NB4 (cell line): ENCODE results near the gene SLC17A7.

ENCODE experiments used
- DNase-seq: peaks from one replicate; pipeline ENCODE4 v3.0.0; 2010; ENCODE audit warnings: low read depth
- H3K4me3 ChIP-seq: one replicate; pipeline ENCODE4 v1.5.1; 2011; ENCODE audit warnings: mild to moderate bottlenecking, low read depth, low read length, moderate library complexity
- CTCF ChIP-seq: IDR thresholded peaks from one replicate; pipeline ENCODE4 v1.5.1; 2012; ENCODE audit warnings: low read depth, low read length
- MAX ChIP-seq: IDR thresholded peaks from 2 replicates; pipeline ENCODE4 v1.6.1; 2011; ENCODE audit warnings: low read depth, low read length
- MYC ChIP-seq: IDR thresholded peaks from 2 replicates; pipeline ENCODE4 v1.6.1; 2011; ENCODE audit warnings: low read depth, low read length
- POLR2A ChIP-seq: IDR thresholded peaks from 2 replicates; pipeline ENCODE4 v1.6.1; 2011; ENCODE audit warnings: mild to moderate bottlenecking; ENCODE audit not compliant: insufficient read length; ENCODE audit errors: extremely low read depth

The SLC17A7 gene

GRCh38 chr19:49438261-49438660 is 3.1 kb downstream of the SLC17A7 start:
- H3K4me3 ChIP-seq, result no peak overlapping the region
- no peak for TF ChIP-seq MYC
- TF ChIP-seq POLR2A, result no peak
- no peak for TF ChIP-seq CTCF
- TF ChIP-seq MAX, result no peak

DNA sequence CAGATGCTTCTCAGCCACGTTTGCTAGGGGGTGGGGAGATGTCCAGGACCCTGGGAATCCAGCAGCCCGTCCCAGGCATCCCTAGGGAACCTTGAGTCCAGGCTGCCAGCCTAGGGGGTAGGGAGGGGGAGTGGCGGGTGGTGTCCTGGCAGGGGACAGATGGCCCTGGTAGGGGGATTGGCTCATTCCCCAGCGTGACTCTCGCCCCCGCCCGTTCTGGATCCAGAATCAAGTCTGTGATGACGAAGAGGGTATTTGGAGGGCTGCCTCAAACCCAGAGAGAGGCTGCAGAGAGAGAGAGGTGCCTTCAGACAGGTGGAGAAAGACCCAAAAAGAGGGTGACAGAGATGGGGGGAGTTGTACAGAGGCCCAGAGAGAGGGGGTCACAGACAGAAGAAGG is 4.1 kb downstream of the SLC17A7 start:
- H3K4me3 ChIP-seq, result no peak overlapping the region
- no peak for DNase-seq
- TF ChIP-seq MYC (no peak), MAX (no peak)

More at GRCh38 chr19:49438261-49438660, 3.1 kb downstream of the SLC17A7 start:
- no peak for DNase-seq

DNA sequence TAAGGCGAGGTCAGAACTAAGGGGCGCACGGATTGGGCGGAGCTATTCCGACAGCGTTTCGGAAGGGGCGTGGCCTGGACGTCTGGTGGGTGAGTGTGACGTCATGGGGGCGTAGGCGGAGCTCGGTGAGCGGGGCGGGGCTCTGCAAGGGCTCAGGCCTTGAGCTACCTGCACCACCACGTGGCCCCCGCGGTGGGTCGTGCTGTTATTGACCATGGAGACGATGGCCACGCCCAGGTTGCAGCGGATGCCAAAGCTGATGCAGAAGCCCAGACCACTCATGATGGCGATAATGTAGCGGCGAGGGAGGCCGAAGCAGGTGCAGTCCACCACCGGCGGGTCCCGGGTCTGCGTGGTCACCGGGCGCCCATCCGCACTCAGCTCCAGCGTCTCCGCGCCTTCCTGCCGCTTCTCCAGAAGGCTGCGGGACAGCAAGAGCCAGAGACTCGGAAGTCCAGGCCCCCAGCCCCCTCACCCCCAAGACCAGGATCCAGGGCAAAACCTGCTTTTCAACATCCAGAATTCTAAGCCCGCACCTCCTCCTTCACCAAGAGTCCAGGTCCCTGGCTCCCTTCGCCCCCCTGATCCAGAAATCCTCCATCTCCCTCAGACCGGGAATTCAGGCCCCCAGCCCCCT is 4.8 kb downstream of the SLC17A7 start:
- H3K4me3 ChIP-seq, result no peak overlapping the region
- no peak for TF ChIP-seq POLR2A
- no peak for TF ChIP-seq CTCF
- TF ChIP-seq MYC, result no peak
- DNase-seq, result no peak

GRCh38 chr19:49435670-49436069 is 5.7 kb downstream of the SLC17A7 start:
- H3K4me3 ChIP-seq, result no peak overlapping the region
- no peak for DNase-seq
- TF ChIP-seq MAX (no peak), CTCF (no peak), MYC (no peak), POLR2A (no peak)

GRCh38 chr19:49434907-49435583 is 6.3 kb downstream of the SLC17A7 start:
- no peak for DNase-seq
- no peak overlapping the region for H3K4me3 ChIP-seq
- TF ChIP-seq POLR2A (no peak), CTCF (no peak), MYC (no peak), MAX (no peak)

- DNase-seq, result no peak
- TF ChIP-seq MYC, result no peak
- no peak for TF ChIP-seq CTCF
- TF ChIP-seq MAX, result no peak
- no peak for TF ChIP-seq POLR2A
- H3K4me3 ChIP-seq, result no peak overlapping the region
Observed at GRCh38 chr19:49433240-49433901, 8.0 kb downstream of the SLC17A7 start.
